ENCODE measurements around the gene PRPH. TPM values are rescaled to one million over a fixed set of nuclear protein-coding genes. Genes with fewer than 3 reads are reported as not detected.

Gene PRPH
- total and polyA plus RNA-seq, 2 of the 13 experiments (the other 11 are each of a cell fraction or from before 2014, with no cell fraction given), result 0.12 TPM; not detected in 1

DNA sequence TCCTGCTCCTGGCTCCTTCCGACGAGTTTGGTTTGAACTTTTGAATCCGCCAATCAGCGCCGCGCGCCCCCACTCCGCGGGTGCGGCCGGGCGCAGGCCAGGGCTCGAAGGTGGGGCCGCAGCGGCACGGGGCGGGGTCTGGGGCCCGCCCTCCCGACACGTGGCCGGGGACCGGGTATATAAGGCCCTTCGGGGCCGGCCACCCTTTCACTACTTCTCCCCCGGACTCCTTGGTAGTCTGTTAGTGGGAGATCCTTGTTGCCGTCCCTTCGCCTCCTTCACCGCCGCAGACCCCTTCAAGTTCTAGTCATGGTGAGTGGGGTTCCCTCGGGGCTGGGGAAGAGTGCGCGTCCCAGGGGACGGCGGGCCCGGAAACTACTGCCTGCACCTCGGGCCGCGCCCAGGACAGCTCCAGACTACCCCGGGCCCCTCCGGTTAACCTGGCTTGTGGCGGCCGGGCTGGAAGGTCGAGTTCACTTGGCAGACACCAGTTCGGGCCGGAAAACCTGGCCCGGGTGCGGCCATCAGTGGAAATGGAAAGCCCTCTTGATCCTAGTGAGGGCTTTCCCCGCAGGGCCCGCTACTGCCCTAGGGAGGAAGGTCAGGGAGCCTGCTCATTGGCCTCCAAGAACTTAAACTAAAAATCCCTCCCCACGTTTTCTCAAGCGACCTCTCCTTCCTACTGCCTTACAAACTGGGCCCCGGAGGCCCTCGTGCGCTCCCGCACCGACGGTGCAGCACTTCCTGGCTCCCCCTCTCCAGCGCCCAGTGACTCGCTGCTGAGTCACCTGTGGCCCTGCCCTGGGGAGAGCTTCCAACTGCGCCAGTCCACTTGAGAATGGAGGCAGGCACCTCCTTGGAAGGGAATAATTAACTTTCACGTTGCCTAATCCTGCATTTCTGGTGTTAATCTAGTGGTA, 29.8 kb upstream of the PRPH start, which contains the start of gene TUBA1C:
TUBA1C (plus strand) TSS at position 210 of the 920 bp plus-strand sequence; CDS start at position 310, 100 bp downstream.
- peak within 1 kb of the TSS; percentile 96 to 98 (median 96) for H3K4me3 ChIP-seq (replicated peaks in 1 of 3; ENCODE audit: insufficient read depth in 1 of 3, low read depth in 2 of 3, low read length in 3 of 3)
- CTCF ChIA-PET (ENCODE audit: low intra/inter-chr PET ratio, low total read pairs), result interaction anchor here (1.1 kb wide), 1 partner anchor 31 kb away, joined by 3 read pairs; no protein-coding TSS in a partner anchor
- in situ Hi-C loops (cut with HindIII; ENCODE audit: extremely low pct_ligation_motif_present, low pct_unique_long_range_greater_than_20kb), result no loop called here
- H4K20me1 ChIP-seq (ENCODE audit: insufficient read depth, low read length), result peaks cover 36% of the 10 kb centered on the region
- intact Hi-C loops (cut with micrococcal nuclease; ENCODE audit: unreplicated experiment), result loop anchor here (2.0 to 5.0 kb wide), 2 partner anchors 30 to 537 kb away; no protein-coding TSS in a partner anchor
- H3K9ac ChIP-seq (ENCODE audit: insufficient read depth, low read depth, low read length), result peak within 1 kb of the TSS; percentile 99
- TSS peak; percentile 73 for BruUV-seq (replicated peaks)
- peaks cover 46% of the 10 kb centered on the region for H3K79me2 ChIP-seq (ENCODE audit: insufficient read depth, low read length)
- peak within 1 kb of the TSS; percentile 83 for H3K4me2 ChIP-seq (ENCODE audit: low read depth, low read length)
- WGBS (ENCODE audit: low lambda C conversion rate), result under 1% methylated on average over 33 of the region's 61 CpGs
- POLR2A ChIA-PET, result interaction anchor here (0.6 to 3.9 kb wide), 28 partner anchors 7 to 563 kb away, joined by 3 to 56 read pairs (median 6); partner anchors contain the start of genes PRPH, RHEBL1, SPATS2 and TROAP
- H3K4me1 ChIP-seq (ENCODE audit: insufficient read depth, low read length), result peaks cover 45% of the 10 kb centered on the region
- peaks cover 5 to 17% of the 10 kb centered on the region in 2 experiments; a peak in 4 of 5 replicates for H3K36me3 ChIP-seq (replicated peaks in 1 of 2; ENCODE audit: control insufficient read depth in 1 of 2, insufficient read depth in 2 of 2, low read length in 2 of 2)
- peak within 1 kb of the TSS; percentile 95 for H3K27ac ChIP-seq (ENCODE audit: extremely low read length, insufficient read depth, low read length)
- H3K9me3 ChIP-seq (ENCODE audit: low read length), result no peaks in the 10 kb centered on the region
- FAIRE-seq, result peak; percentile 55
- H3K27me3 ChIP-seq (ENCODE audit: control insufficient read depth in 1 of 2, insufficient read depth in 2 of 2, low read length in 2 of 2), result no peaks in the 10 kb centered on the region; a peak in 1 of 5 replicates
- peak; percentile 84 for ATAC-seq
- DNase-seq (ENCODE audit: low spot score), result peak; percentile 88
- no peak within 1 kb of the TSS for H2AFZ ChIP-seq (ENCODE audit: low read length)
- TF ChIP-seq MYNN (CRISPR knock-in tag; IDR thresholded peaks at IDR 0.05; ENCODE audit: low read depth), result no peak
- TF ChIP-seq TBP (CRISPR knock-in tag; IDR thresholded peaks at IDR 0.05), result no peak
- peak; percentile 86; the same call in 1 of the 2 replicates for TF ChIP-seq GATA4 (IDR thresholded peaks at IDR 0.05; ENCODE audit: borderline replicate concordance, low read depth)
- no peak for TF ChIP-seq ZBTB33 (CRISPR knock-in tag; IDR thresholded peaks at IDR 0.05)
- no peak for TF ChIP-seq SMARCE1 (IDR thresholded peaks at IDR 0.05; ENCODE audit: borderline replicate concordance)
- TF ChIP-seq, protein P1, sequence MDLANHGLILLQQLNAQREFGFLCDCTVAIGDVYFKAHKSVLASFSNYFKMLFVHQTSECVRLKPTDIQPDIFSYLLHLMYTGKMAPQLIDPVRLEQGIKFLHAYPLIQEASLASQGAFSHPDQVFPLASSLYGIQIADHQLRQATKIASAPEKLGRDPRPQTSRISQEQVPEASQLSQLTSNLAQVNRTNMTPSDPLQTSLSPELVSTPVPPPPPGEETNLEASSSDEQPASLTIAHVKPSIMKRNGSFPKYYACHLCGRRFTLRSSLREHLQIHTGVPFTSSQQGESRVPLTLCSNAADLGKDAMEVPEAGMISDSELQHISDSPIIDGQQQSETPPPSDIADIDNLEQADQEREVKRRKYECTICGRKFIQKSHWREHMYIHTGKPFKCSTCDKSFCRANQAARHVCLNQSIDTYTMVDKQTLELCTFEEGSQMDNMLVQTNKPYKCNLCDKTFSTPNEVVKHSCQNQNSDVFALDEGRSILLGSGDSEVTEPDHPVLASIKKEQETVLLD (CRISPR knock-in tag; IDR thresholded peaks at IDR 0.05; ENCODE audit: low read depth), result peak; percentile 74
- peak; percentile 27; the same call in 1 of the 2 replicates for TF ChIP-seq ZNF12 (CRISPR knock-in tag; IDR thresholded peaks at IDR 0.05)
- TF ChIP-seq ZMAT5 (CRISPR knock-in tag; IDR thresholded peaks at IDR 0.05; ENCODE audit: borderline replicate concordance, low read depth), result no peak
- TF ChIP-seq ZSCAN12 (CRISPR knock-in tag; IDR thresholded peaks at IDR 0.05), result 0 out of 2 replicates have a peak, but pooled peaks have one; percentile 46
- TF ChIP-seq ZNF136 (CRISPR knock-in tag; IDR thresholded peaks at IDR 0.05; ENCODE audit: low read depth), result no peak
- TF ChIP-seq DNMT3B (CRISPR knock-in tag; conservative IDR thresholded peaks at IDR 0.05), result peak; percentile 76; the same call in 1 of the 2 replicates
- TF ChIP-seq ZNF567 (CRISPR knock-in tag; IDR thresholded peaks at IDR 0.05; ENCODE audit: borderline replicate concordance), result no peak
- TF ChIP-seq JUN (CRISPR knock-in tag; IDR thresholded peaks at IDR 0.05), result no peak
- TF ChIP-seq PLRG1 (conservative IDR thresholded peaks at IDR 0.05), result no peak
- TF ChIP-seq E2F1 (CRISPR knock-in tag; IDR thresholded peaks at IDR 0.05), result peak; percentile 63
- TF ChIP-seq ZNF138 (CRISPR knock-in tag; IDR thresholded peaks at IDR 0.05; ENCODE audit: low read depth), result 0 out of 2 replicates have a peak, but pooled peaks have one; percentile 82
- TF ChIP-seq STAG1 (CRISPR knock-in tag; IDR thresholded peaks at IDR 0.05), result no peak
- TF ChIP-seq NR2F1 (CRISPR knock-in tag; IDR thresholded peaks at IDR 0.05), result 0 out of 4 replicates have a peak, but pooled peaks of 1 of the 2 experiments have one; percentile 14

All from HepG2 (cell line).